Stimulated activated effector memory CD8-positive, alpha-beta T cell treated with anti-CD3 and anti-CD28 coated beads, Interleukin-12 subunit alpha, Interleukin-12 subunit beta, amount 100 ng/mL, for 72 hours (primary cell): ENCODE results near the gene TRPT1.
A peak's percentile ranks its signal among the peaks of the same experiment; 100 is the strongest.

Experiments
- ATAC-seq: fragments of 150-1000 bp; cut with Tn5 transposase; 2 replicates; pipeline ENCODE4 v1.10.0; 2021
- DNase-seq, 2 donors: peaks; one replicate each; pipeline ENCODE4 v3.0.0; 2021 to 2022; ENCODE audit warnings: low spot score in 2 of 2
- H3K27ac Mint-ChIP-seq: one replicate; pipeline ENCODE4 v1.8.0; 2022; ENCODE audit warnings: mild to moderate bottlenecking, mixed read lengths
- H3K36me3 Mint-ChIP-seq: one replicate; pipeline ENCODE4 v1.8.0; 2022; ENCODE audit warnings: mild to moderate bottlenecking, mixed read lengths
- H3K4me1 Mint-ChIP-seq: one replicate; pipeline ENCODE4 v1.8.0; 2022; ENCODE audit warnings: mixed read lengths
- H3K4me3 Mint-ChIP-seq: one replicate; pipeline ENCODE4 v1.8.0; 2022; ENCODE audit warnings: mild to moderate bottlenecking, mixed read lengths
- H3K9me3 Mint-ChIP-seq: one replicate; pipeline ENCODE4 v1.8.0; 2022; ENCODE audit warnings: mixed read lengths

Gene TRPT1

GRCh38 chr11:64241241-64241490, 15.2 kb upstream of the TRPT1 start:
- H3K4me3 Mint-ChIP-seq: peak overlapping the region; percentile 95
- H3K27ac Mint-ChIP-seq: peak overlapping the region; percentile 95
- peaks cover 90% of the 10 kb centered on the region for H3K36me3 Mint-ChIP-seq
- H3K4me1 Mint-ChIP-seq: peaks cover 39% of the 10 kb centered on the region
- ATAC-seq (peak; percentile 85), DNase-seq (peak; percentile 99 to 100)
- no peaks in the 10 kb centered on the region for H3K9me3 Mint-ChIP-seq

GRCh38 chr11:64240435-64241240, 14.7 kb upstream of the TRPT1 start, which contains the start of gene FKBP2:
Gene FKBP2 (plus strand): TSS chr11:64241095. CDS start chr11:64242388, 1,293 bp downstream.
- H3K4me3 Mint-ChIP-seq: peak within 1 kb of the TSS; percentile 95
- DNase-seq (peak; percentile 97 to 98), ATAC-seq (peak; percentile 75)
- peaks cover 90% of the 10 kb centered on the region for H3K36me3 Mint-ChIP-seq
- peaks cover 41% of the 10 kb centered on the region for H3K4me1 Mint-ChIP-seq
- H3K27ac Mint-ChIP-seq: peak within 1 kb of the TSS; percentile 95
- H3K9me3 Mint-ChIP-seq: no peaks in the 10 kb centered on the region

GRCh38 chr11:64239662-64240434, 13.9 kb upstream of the TRPT1 start:
- ATAC-seq: no peak
- peak overlapping the region; percentile 95 for H3K4me3 Mint-ChIP-seq
- H3K36me3 Mint-ChIP-seq: peaks cover 90% of the 10 kb centered on the region
- DNase-seq: no peak
- peaks cover 49% of the 10 kb centered on the region for H3K4me1 Mint-ChIP-seq
- H3K27ac Mint-ChIP-seq: peak overlapping the region; percentile 95
- no peaks in the 10 kb centered on the region for H3K9me3 Mint-ChIP-seq

- peaks cover 81% of the 10 kb centered on the region for H3K36me3 Mint-ChIP-seq
- peaks cover 48% of the 10 kb centered on the region for H3K4me1 Mint-ChIP-seq
- no peak for ATAC-seq
- no peak for DNase-seq
- no peaks in the 10 kb centered on the region for H3K9me3 Mint-ChIP-seq
- H3K27ac Mint-ChIP-seq: peak overlapping the region; percentile 68
- no peak overlapping the region for H3K4me3 Mint-ChIP-seq
Measured at GRCh38 chr11:64238999-64239398, 13.0 kb upstream of the TRPT1 start.

DNA sequence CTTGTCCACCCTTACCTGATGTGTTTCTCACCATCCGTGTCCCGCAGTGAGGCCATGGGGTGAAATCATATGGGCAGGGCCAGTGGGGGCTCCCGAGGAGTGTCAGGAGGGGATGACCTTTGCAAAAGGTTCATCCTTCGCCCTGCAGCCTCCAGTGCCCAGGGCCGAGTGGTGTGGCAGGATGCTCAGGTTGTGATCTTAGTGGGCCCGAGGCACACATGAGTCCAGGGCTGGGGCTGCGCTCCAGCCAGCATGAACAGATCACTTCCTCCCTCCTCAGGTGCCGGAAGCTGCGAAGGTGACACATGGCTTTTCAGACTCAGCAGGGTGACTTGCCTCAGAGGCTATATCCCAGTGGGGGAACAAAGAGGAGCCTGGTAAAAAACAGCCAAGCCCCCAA, 12.1 kb upstream of the TRPT1 start:
- H3K36me3 Mint-ChIP-seq: peaks cover 72% of the 10 kb centered on the region

GRCh38 chr11:64237484-64237951, 11.5 kb upstream of the TRPT1 start:
- Mint-ChIP-seq H3K9me3 (no peaks in the 10 kb centered on the region), H3K36me3 (peaks cover 66% of the 10 kb centered on the region), H3K4me3 (no peak overlapping the region), H3K4me1 (peaks cover 39% of the 10 kb centered on the region), H3K27ac (peak overlapping the region; percentile 68)
- no peak for ATAC-seq
- DNase-seq: no peak

More for the DNA sequence above, 12.1 kb upstream of the TRPT1 start:
- Mint-ChIP-seq H3K9me3 (no peaks in the 10 kb centered on the region), H3K4me1 (peaks cover 39% of the 10 kb centered on the region), H3K27ac (peak overlapping the region; percentile 68), H3K4me3 (no peak overlapping the region)
- ATAC-seq (no peak), DNase-seq (no peak)

DNA sequence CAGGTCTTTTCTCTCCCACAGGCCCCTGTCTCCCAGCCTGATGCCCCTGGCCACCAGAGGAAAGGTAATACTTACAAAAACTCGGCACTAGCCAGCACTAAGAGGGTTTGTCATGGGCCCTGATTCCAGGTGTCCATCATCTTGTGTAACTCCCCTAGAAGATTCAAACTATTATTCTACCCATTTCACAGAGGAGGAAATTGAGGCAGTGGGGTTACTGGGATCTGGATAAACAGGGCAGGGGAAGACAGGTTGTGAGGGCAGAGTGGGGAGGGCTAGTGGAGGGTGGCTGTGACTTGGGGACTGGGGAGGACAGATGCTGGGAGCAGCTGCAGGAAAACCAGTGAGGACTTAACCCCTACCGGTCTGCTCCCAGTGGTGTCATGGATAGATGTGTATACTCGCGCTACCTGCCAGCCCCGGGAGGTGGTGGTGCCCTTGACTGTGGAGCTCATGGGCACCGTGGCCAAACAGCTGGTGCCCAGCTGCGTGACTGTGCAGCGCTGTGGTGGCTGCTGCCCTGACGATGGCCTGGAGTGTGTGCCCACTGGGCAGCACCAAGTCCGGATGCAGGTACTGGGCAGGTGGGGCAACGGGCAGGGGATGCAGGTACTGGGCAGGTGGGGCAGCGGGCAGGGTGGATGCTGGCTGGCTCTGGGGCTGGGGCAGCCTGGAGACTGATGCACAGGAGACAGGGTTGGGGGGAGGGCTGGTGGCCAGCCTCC, 9.6 kb upstream of the TRPT1 start:
- no peak for ATAC-seq

GRCh38 chr11:64234647-64235379, 8.8 kb upstream of the TRPT1 start:
- ATAC-seq (peak; percentile 68), DNase-seq (peak; percentile 52 to 78)
- H3K36me3 Mint-ChIP-seq: peaks cover 40% of the 10 kb centered on the region
- H3K4me3 Mint-ChIP-seq: peak overlapping the region; percentile 81
- no peaks in the 10 kb centered on the region for H3K9me3 Mint-ChIP-seq
- peak overlapping the region; percentile 73 for H3K27ac Mint-ChIP-seq
- peaks cover 34% of the 10 kb centered on the region for H3K4me1 Mint-ChIP-seq

More for the DNA sequence above, 9.6 kb upstream of the TRPT1 start:
- no peaks in the 10 kb centered on the region for H3K9me3 Mint-ChIP-seq
- no peak for DNase-seq
- H3K36me3 Mint-ChIP-seq: peaks cover 47% of the 10 kb centered on the region
- H3K27ac Mint-ChIP-seq: peak overlapping the region; percentile 73
- peaks cover 38% of the 10 kb centered on the region for H3K4me1 Mint-ChIP-seq
- peak overlapping the region; percentile 81 for H3K4me3 Mint-ChIP-seq

DNA sequence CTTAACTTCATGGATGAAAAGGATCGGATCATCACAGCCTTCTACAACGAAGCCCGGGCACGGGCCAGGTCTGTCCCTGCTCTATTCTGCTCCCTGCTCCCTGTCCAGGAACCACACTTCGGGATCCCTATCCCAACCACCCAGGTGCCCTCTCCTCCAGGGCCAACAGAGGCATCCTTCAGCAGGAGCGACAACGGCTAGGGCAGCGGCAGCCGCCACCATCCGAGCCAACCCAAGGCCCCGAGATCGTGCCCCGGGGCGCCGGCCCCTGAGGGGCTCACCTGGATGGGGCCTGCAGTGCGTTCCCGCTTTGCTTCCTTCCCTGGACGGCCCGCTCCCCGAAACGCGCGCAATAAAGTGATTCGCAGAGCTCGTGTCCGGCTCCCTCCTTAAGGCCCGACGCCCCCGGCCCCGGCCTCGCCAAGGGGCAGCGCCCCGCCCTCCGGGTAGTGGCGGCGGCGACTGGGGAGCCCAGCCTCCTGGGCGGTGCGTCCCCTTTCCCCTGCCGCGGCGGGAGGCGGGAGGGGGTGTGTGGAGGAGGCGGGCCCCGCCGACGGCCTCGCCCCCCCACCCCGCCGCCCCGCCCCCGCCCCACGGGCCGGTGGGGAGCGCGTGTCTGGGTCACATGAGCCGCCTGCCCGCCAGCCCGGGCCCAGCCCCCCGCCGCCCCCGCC, 8.1 kb upstream of the TRPT1 start, which contains the start of gene VEGFB:
VEGFB (plus strand) TSS at position 672 of the 674 bp plus-strand sequence. CDS start 250 bp downstream, outside the sequence.
- Mint-ChIP-seq H3K4me3 (peak within 1 kb of the TSS; percentile 81), H3K36me3 (peaks cover 41% of the 10 kb centered on the region), H3K27ac (peak within 1 kb of the TSS; percentile 73), H3K9me3 (no peaks in the 10 kb centered on the region), H3K4me1 (peaks cover 38% of the 10 kb centered on the region)
- ATAC-seq: peak; percentile 68
- peak; percentile 58 to 80 for DNase-seq

GRCh38 chr11:64232967-64233315, 7.0 kb upstream of the TRPT1 start:
- Mint-ChIP-seq H3K27ac (peak overlapping the region; percentile 61), H3K36me3 (peaks cover 43% of the 10 kb centered on the region), H3K9me3 (no peaks in the 10 kb centered on the region), H3K4me3 (peak overlapping the region; percentile 77), H3K4me1 (peaks cover 40% of the 10 kb centered on the region)
- DNase-seq (no peak), ATAC-seq (no peak)

- peak overlapping the region; percentile 61 for H3K27ac Mint-ChIP-seq
- peaks cover 38% of the 10 kb centered on the region for H3K36me3 Mint-ChIP-seq
- peaks cover 45% of the 10 kb centered on the region for H3K4me1 Mint-ChIP-seq
- no peaks in the 10 kb centered on the region for H3K9me3 Mint-ChIP-seq
- DNase-seq: no peak
- no peak for ATAC-seq
- H3K4me3 Mint-ChIP-seq: peak overlapping the region; percentile 77
Measured at GRCh38 chr11:64232182-64232966, 6.4 kb upstream of the TRPT1 start.

DNA sequence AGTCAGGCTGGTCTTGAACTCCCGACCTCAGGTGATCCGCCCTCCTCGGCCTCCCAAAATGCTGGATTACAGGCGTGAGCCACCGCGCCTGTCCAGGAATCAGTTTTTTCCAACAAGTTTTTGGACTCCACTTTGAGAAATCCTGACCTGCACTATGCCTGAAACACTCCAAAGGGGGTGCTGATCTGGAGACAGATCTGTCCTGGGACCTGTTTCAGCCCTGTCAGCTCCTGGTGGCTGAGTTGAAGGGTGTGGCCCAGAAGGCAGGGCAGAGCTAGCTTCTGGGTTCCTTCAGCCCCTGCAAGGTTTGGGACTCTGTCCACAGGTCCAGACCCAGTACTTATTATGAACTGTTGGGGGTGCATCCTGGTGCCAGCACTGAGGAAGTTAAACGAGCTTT, 5.6 kb upstream of the TRPT1 start:
- peaks cover 52% of the 10 kb centered on the region for H3K4me1 Mint-ChIP-seq
- no peak for DNase-seq
- H3K9me3 Mint-ChIP-seq: no peaks in the 10 kb centered on the region
- H3K4me3 Mint-ChIP-seq: peak overlapping the region; percentile 77
- peak overlapping the region; percentile 61 for H3K27ac Mint-ChIP-seq
- peaks cover 29% of the 10 kb centered on the region for H3K36me3 Mint-ChIP-seq
- no peak for ATAC-seq

- ATAC-seq: no peak
- H3K36me3 Mint-ChIP-seq: peaks cover 24% of the 10 kb centered on the region
- H3K27ac Mint-ChIP-seq: peak overlapping the region; percentile 86
- H3K9me3 Mint-ChIP-seq: no peaks in the 10 kb centered on the region
- H3K4me3 Mint-ChIP-seq: peak overlapping the region; percentile 77
- H3K4me1 Mint-ChIP-seq: peaks cover 52% of the 10 kb centered on the region
- no peak for DNase-seq
Measured at GRCh38 chr11:64230985-64231365, 5.0 kb upstream of the TRPT1 start.
